Testis (tissue), 3 donors: Measurements from ENCODE around the gene COMMD2. TPM values are rescaled to one million over a fixed set of nuclear protein-coding genes. Genes with fewer than 3 reads are reported as not detected.

Experiments
- DNase-seq: peaks from one replicate; pipeline ENCODE4 v3.0.0-alpha.2; 2019
- H3K27ac ChIP-seq, 2 donors: fragments of 200-600 bp; sonication (generic); one replicate each; pipeline ENCODE4 v1.5.1; 2019
- H3K27me3 ChIP-seq: fragments of 200-600 bp; sonication (generic); one replicate; pipeline ENCODE4 v1.5.1; 2019
- H3K36me3 ChIP-seq: fragments of 200-600 bp; sonication (generic); one replicate; pipeline ENCODE4 v1.5.1; 2017; ENCODE audit warnings: low read depth; ENCODE audit errors: missing control alignments
- H3K4me1 ChIP-seq: fragments of 200-600 bp; sonication (generic); one replicate; pipeline ENCODE4 v1.5.1; 2019
- H3K4me3 ChIP-seq, 2 donors: fragments of 200-600 bp; sonication (generic); one replicate each; pipeline ENCODE4 v1.5.1; 2017 to 2019
- H3K9me3 ChIP-seq: fragments of 200-600 bp; sonication (generic); one replicate; pipeline ENCODE4 v1.5.1; 2017
- POLR2A ChIP-seq: fragments of 450-650 bp; IDR thresholded peaks from one replicate; pipeline ENCODE4 v1.6.1; 2017; ENCODE audit warnings: antibody characterized with exemption, mild to moderate bottlenecking, moderate library complexity
- WGBS, 2 donors: methylation state at CpG; one replicate each; pipeline ENCODE4 v1.1.5; 2018; 5-methylcytosine and 5-hydroxymethylcytosine counted together
- intact Hi-C: fragments of 100-400 bp; cut with DNase I; formaldehyde crosslinking; loops from one replicate; pipeline ENCODE4 v1.15.1; 2023; ENCODE audit warnings: low total_unique reads
- polyA plus RNA-seq: library from polyadenylated mRNA; stranded (reverse); fragments of 350-450 nt; fragmentation: Illumina TruSeq; extraction: RNeasy Lipid Tissue Mini Kit (QIAGEN cat#74804); gene quantifications from one replicate; pipeline ENCODE4 v1.2.3, GENCODE V29; 2014; ENCODE audit warnings: low read depth, low replicate concordance; ENCODE audit not compliant: insufficient read depth
- total RNA-seq, 2 donors: library from RNA; depleted of rRNA; stranded (reverse); fragments of >200 nt; gene quantifications; one replicate each; pipeline ENCODE4 v1.2.3, GENCODE V29; 2016
- TF ChIP-seq, protein P1 (sequence below), 3 experiments: fragments of 450-650 bp in 2 of 3; fragments of 200-600 bp in 1 of 3; sonication (generic) in 1 of 3; IDR thresholded peaks; one replicate each; pipeline ENCODE4 v1.5.1; 2016 to 2019; ENCODE audit warnings: antibody characterized with exemption in 3 of 3, mild to moderate bottlenecking in 2 of 3, moderate library complexity in 1 of 3

The COMMD2 gene
- total and polyA plus RNA-seq, 3 donors from 2014 or later, result 19.9 to 27.7 (median 21.8) TPM

- WGBS, 2 donors, result 87 to 88% methylated on average over 5 of the region's 5 CpGs
Measured at GRCh38 chr3:149784064-149784704, 31.9 kb upstream of the COMMD2 start.

DNA sequence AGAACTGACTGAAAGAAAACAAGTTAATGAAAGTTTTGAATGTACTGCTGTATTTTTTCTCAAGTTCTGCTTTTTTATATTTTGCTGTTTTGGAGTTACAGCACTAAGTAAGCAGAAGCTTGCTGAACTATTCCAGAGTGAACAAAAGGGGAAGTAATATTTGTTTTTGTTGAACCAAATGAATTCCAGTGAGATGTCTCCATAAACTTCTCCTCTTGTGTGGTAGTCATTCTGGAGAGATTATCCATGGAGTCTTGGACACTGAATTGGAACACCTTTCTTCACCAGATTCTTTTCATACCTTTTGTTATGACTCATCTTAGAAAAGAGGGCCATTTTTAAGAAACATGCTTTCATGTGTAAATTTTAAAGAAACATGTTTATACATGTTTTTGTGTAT is 31.3 kb upstream of the COMMD2 start:
- TF ChIP-seq POLR2A, result no peak
- TF ChIP-seq, protein P1, sequence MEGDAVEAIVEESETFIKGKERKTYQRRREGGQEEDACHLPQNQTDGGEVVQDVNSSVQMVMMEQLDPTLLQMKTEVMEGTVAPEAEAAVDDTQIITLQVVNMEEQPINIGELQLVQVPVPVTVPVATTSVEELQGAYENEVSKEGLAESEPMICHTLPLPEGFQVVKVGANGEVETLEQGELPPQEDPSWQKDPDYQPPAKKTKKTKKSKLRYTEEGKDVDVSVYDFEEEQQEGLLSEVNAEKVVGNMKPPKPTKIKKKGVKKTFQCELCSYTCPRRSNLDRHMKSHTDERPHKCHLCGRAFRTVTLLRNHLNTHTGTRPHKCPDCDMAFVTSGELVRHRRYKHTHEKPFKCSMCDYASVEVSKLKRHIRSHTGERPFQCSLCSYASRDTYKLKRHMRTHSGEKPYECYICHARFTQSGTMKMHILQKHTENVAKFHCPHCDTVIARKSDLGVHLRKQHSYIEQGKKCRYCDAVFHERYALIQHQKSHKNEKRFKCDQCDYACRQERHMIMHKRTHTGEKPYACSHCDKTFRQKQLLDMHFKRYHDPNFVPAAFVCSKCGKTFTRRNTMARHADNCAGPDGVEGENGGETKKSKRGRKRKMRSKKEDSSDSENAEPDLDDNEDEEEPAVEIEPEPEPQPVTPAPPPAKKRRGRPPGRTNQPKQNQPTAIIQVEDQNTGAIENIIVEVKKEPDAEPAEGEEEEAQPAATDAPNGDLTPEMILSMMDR (IDR thresholded peaks at IDR 0.05), result no peak
- Histone ChIP-seq H3K27me3 (no peaks in the 10 kb centered on the region), H3K9me3 (no peaks in the 10 kb centered on the region), H3K27ac (peak overlapping the region in 1 of 2 donors; percentile 38), H3K4me1 (no peaks in the 10 kb centered on the region), H3K36me3 (no peaks in the 10 kb centered on the region), H3K4me3 (no peak overlapping the region)
- DNase-seq, result no peak
- intact Hi-C loops, result no loop called here

More at GRCh38 chr3:149784064-149784704, 31.9 kb upstream of the COMMD2 start:
- Histone ChIP-seq H3K27ac (peak overlapping the region in 1 of 2 donors; percentile 38), H3K9me3 (no peaks in the 10 kb centered on the region), H3K36me3 (no peaks in the 10 kb centered on the region), H3K4me3 (no peak overlapping the region), H3K4me1 (no peaks in the 10 kb centered on the region), H3K27me3 (no peaks in the 10 kb centered on the region)
- TF ChIP-seq, protein P1 (IDR thresholded peaks at IDR 0.05), result no peak
- TF ChIP-seq POLR2A, result no peak
- intact Hi-C loops, result no loop called here
- no peak for DNase-seq

- Histone ChIP-seq H3K4me3 (no peak overlapping the region), H3K27me3 (no peaks in the 10 kb centered on the region), H3K27ac (no peak overlapping the region), H3K4me1 (no peaks in the 10 kb centered on the region), H3K9me3 (no peaks in the 10 kb centered on the region), H3K36me3 (no peaks in the 10 kb centered on the region)
- intact Hi-C loops, result no loop called here
- no peak for DNase-seq
- 90 to 94% methylated on average over 3 of the region's 3 CpGs for WGBS, 2 donors
- no peak for TF ChIP-seq POLR2A
- TF ChIP-seq, protein P1 (IDR thresholded peaks at IDR 0.05), result no peak
Measured at GRCh38 chr3:149781741-149782140, 29.5 kb upstream of the COMMD2 start.

- TF ChIP-seq, protein P1 (IDR thresholded peaks at IDR 0.05), result no peak
- no peak for TF ChIP-seq POLR2A
- no peak overlapping the region for H3K4me3 ChIP-seq
- WGBS, 2 donors, result 76% methylated on average over 4 of the region's 4 CpGs
- intact Hi-C loops, result no loop called here
- H3K9me3 ChIP-seq, result no peaks in the 10 kb centered on the region
- H3K27ac ChIP-seq, result no peak overlapping the region
- no peaks in the 10 kb centered on the region for H3K27me3 ChIP-seq
- no peaks in the 10 kb centered on the region for H3K4me1 ChIP-seq
- H3K36me3 ChIP-seq, result no peaks in the 10 kb centered on the region
- DNase-seq, result no peak
Measured at GRCh38 chr3:149781211-149781610, 28.9 kb upstream of the COMMD2 start.
